HEK293T (cell line): ENCODE results near the gene ARHGEF6.

Experiments used
- CTCF ChIA-PET: fragments of 350-600 bp; formaldehyde crosslinking; extraction: SDS; loops from one replicate; lab custom pipeline; 2021; ENCODE audit warnings: antibody characterized with exemption, inconsistent platforms; lab: Yijun Ruan, JAX
- POLR2A ChIA-PET: fragments of 350-600 bp; formaldehyde crosslinking; extraction: SDS; loops from one replicate; lab custom pipeline; 2020; ENCODE audit warnings: antibody characterized with exemption, inconsistent platforms; lab: Yijun Ruan, JAX
- DNase-seq: peaks from one replicate; pipeline ENCODE4 v3.0.0; 2012; ENCODE audit warnings: mixed read lengths; ENCODE audit errors: extremely low spot score
- ARNT ChIP-seq: fragments of 450-650 bp; IDR thresholded peaks from 2 replicates; pipeline ENCODE4 v1.6.1; 2017; ENCODE audit warnings: mild to moderate bottlenecking
- BHLHE40 ChIP-seq: fragments of 450-650 bp; IDR thresholded peaks from 2 replicates; pipeline ENCODE4 v1.6.1; 2016; ENCODE audit warnings: mild to moderate bottlenecking, moderate library complexity, borderline replicate concordance
- CTBP1 ChIP-seq: fragments of 450-650 bp; IDR thresholded peaks from 2 replicates; pipeline ENCODE4 v1.6.1; 2016; ENCODE audit warnings: borderline replicate concordance
- ELF4 ChIP-seq: fragments of 450-650 bp; IDR thresholded peaks from 2 replicates; pipeline ENCODE4 v1.6.1; 2017; ENCODE audit warnings: antibody characterized with exemption
- FOXA1 ChIP-seq: fragments of 450-650 bp; IDR thresholded peaks from 2 replicates; pipeline ENCODE4 v1.6.1; 2016; ENCODE audit warnings: mild to moderate bottlenecking
- FOXK2 ChIP-seq: fragments of 450-650 bp; IDR thresholded peaks from 2 replicates; pipeline ENCODE4 v1.6.1; 2016; ENCODE audit warnings: mild to moderate bottlenecking
- FOXM1 ChIP-seq: fragments of 450-650 bp; IDR thresholded peaks from 2 replicates; pipeline ENCODE4 v1.6.1; 2017; ENCODE audit warnings: mild to moderate bottlenecking, borderline replicate concordance
- HDGF ChIP-seq: fragments of 450-650 bp; IDR thresholded peaks from 2 replicates; pipeline ENCODE4 v1.6.1; 2017; ENCODE audit warnings: antibody characterized with exemption, borderline replicate concordance
- L3MBTL2 ChIP-seq: fragments of 450-650 bp; conservative IDR thresholded peaks from 2 replicates; pipeline ENCODE4 v1.6.1; 2016; ENCODE audit warnings: mild to moderate bottlenecking
- LEF1 ChIP-seq: fragments of 450-650 bp; IDR thresholded peaks from 2 replicates; pipeline ENCODE4 v1.6.1; 2017; ENCODE audit warnings: mild to moderate bottlenecking, borderline replicate concordance
- NFRKB ChIP-seq: fragments of 450-650 bp; IDR thresholded peaks from 2 replicates; pipeline ENCODE4 v1.6.1; 2016; ENCODE audit warnings: mild to moderate bottlenecking, moderate library complexity
- SP1 ChIP-seq: fragments of 450-650 bp; IDR thresholded peaks from 2 replicates; pipeline ENCODE4 v1.6.1; 2017
- SUZ12 ChIP-seq: fragments of 450-650 bp; IDR thresholded peaks from 2 replicates; pipeline ENCODE4 v1.6.1; 2016; ENCODE audit warnings: mild to moderate bottlenecking
- TARDBP ChIP-seq: fragments of 450-650 bp; IDR thresholded peaks from 2 replicates; pipeline ENCODE4 v1.6.1; 2016
- ZNF384 ChIP-seq: fragments of 450-650 bp; IDR thresholded peaks from 2 replicates; pipeline ENCODE4 v1.6.1; 2016
- TF ChIP-seq, protein P1 (sequence below): fragments of 450-650 bp; IDR thresholded peaks from 2 replicates; pipeline ENCODE4 v1.6.1; 2016

The ARHGEF6 gene

DNA sequence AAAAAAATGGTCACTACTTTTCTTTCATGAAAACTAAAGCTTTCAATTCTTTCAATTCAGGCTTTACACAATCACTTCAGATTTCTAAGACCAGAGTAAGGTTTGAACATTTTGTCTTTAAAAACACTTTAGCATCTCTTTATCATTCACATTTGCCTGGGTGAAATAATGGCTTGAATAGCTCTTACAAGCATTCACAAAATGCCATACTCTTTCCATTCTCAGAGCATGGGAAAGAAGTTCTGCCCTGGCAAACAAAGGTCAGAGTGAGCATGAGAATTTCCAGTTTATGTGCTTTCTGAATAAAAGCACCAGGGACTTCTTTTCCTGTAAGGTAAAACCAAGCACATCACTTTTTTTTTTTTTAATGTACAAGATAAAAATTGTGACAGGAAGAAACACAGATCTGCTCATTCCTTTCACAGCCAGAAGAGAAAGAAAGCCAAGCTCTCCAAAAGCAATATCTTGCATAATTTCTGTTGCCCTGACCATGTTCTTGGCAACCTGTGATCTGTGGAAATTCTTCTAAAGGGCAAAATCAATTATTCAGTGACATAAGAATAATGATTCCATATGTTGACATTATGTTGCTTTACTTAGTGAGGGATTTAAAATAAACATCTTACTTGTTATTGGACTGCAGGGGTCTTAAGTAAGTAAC is 68.0 kb downstream of the ARHGEF6 start:
- CTCF ChIA-PET: no interaction called here
- DNase-seq: no peak
- POLR2A ChIA-PET: no interaction called here
- no peak for TF ChIP-seq CTBP1
- TF ChIP-seq BHLHE40: no peak
- TF ChIP-seq L3MBTL2: no peak
- TF ChIP-seq TARDBP: no peak
- TF ChIP-seq, protein P1, sequence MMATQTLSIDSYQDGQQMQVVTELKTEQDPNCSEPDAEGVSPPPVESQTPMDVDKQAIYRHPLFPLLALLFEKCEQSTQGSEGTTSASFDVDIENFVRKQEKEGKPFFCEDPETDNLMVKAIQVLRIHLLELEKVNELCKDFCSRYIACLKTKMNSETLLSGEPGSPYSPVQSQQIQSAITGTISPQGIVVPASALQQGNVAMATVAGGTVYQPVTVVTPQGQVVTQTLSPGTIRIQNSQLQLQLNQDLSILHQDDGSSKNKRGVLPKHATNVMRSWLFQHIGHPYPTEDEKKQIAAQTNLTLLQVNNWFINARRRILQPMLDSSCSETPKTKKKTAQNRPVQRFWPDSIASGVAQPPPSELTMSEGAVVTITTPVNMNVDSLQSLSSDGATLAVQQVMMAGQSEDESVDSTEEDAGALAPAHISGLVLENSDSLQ: no peak

DNA sequence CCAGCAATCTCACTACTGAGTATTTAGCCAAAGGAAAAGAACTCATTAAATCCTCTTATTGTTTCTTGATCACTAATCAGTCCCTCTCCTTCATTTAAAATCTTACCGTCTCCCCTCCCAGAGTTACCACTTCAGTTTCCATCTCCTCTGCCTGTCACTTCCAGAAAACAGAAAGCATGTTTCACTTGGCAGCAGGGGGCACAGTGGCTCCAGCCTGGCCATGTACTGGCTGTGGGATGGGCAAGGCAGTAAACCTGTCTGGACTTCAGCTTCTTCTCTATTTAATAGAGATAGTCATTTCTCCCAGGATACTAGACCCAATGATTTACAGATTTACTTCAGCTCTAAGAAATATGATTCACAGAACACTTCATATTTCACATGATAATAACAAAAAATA is 69.6 kb downstream of the ARHGEF6 start:
- ChIA-PET POLR2A (no interaction called here), CTCF (interaction anchor here (0.6 kb wide), 1 partner anchor 239 kb away, joined by 3 read pairs; no protein-coding TSS in a partner anchor)
- DNase-seq: no peak
- no peak for TF ChIP-seq ARNT
- no peak for TF ChIP-seq HDGF
- TF ChIP-seq CTBP1: no peak
- no peak for TF ChIP-seq FOXM1
- no peak for TF ChIP-seq NFRKB
- TF ChIP-seq, protein P1: no peak
- no peak for TF ChIP-seq L3MBTL2
- no peak for TF ChIP-seq FOXA1
- TF ChIP-seq BHLHE40: no peak
- no peak for TF ChIP-seq ZNF384
- no peak for TF ChIP-seq ELF4
- no peak for TF ChIP-seq SP1
- TF ChIP-seq FOXK2: no peak
- no peak for TF ChIP-seq LEF1

DNA sequence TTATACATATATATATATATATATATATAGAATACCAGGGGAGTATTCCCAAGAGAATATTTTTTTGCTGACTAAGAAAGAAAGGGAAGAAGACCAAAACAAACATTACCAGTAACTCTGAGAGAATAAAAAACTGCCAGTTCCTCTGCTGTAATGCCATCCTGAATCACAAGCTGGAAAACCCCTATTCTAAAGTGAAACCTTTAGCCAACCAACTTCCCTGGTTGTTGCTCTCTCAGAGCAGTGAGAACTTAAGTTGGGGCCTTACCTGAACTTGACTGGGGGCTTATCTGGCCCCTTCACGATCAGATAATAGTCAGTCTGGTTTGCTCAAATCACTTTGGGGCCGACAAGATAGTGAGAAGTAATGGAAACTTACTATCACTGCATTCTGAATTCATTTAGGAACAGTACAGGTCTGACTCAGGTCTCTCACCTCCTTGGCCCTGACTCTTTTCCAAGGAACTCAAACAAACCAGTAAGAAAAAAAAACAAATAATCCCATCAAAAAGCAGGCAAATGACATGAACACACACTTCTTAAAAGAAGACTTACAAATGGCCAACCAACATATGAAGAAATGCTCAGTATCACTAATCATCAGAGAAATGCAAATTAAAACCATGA is 70.3 kb downstream of the ARHGEF6 start:
- DNase-seq: no peak
- no peak for TF ChIP-seq ELF4
- no peak for TF ChIP-seq L3MBTL2
- no peak for TF ChIP-seq TARDBP
- no peak for TF ChIP-seq FOXK2
- TF ChIP-seq, protein P1: no peak
- TF ChIP-seq CTBP1: no peak
- TF ChIP-seq NFRKB: no peak
- no peak for TF ChIP-seq SUZ12
- TF ChIP-seq SP1: no peak
- TF ChIP-seq BHLHE40: no peak
- no peak for TF ChIP-seq ARNT
- no peak for TF ChIP-seq LEF1
- CTCF ChIA-PET: interaction anchor here (0.6 kb wide), 1 partner anchor 240 kb away, joined by 3 read pairs; no protein-coding TSS in a partner anchor
- POLR2A ChIA-PET: no interaction called here

DNA sequence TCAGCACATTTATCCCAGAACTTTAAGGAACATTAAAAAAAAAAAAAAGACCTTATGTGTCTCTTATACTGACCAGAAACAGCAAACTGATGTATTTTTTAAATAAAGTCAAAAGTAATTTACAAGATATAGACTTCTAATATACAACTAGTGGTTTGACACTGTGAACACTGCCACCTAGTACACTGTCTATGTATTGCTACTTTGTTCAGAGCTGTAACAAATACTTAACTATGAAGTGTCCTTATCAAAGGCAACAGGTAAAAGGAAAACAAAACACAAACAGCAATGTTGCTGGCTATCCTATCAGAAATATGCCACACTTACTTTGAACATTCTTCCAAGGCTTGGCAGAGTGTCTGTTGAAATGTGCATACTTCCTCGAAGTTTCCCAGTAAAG is 72.4 kb downstream of the ARHGEF6 start:
- TF ChIP-seq TARDBP: no peak
- POLR2A ChIA-PET: no interaction called here
- CTCF ChIA-PET: interaction anchor here (0.8 to 1.6 kb wide), 2 partner anchors 11 to 35 kb away, joined by 3 to 5 read pairs; no protein-coding TSS in a partner anchor
- no peak for DNase-seq

DNA sequence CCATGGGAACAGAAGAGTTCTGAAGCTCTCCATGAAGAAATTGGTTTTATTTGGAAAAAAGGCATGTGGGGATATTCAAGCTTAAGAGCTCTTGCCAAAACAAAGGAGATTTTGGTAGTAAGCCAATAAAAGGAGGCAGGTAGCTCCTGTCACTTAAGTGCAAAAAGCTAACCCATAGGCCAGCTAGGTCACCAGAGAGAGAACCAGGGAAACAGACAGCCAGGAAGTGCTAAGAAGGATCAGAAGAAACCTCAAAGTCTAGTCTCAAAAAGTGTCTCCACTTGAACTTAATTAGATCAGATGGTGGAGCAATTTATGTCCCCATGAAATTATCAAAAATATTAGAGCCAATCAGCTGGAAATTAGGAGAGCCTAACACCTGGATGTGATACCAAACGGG is 83.6 kb downstream of the ARHGEF6 start:
- no peak for TF ChIP-seq ARNT
- no peak for TF ChIP-seq L3MBTL2
- TF ChIP-seq ZNF384: no peak
- TF ChIP-seq ELF4: no peak
- TF ChIP-seq BHLHE40: no peak
- TF ChIP-seq FOXK2: no peak
- no peak for TF ChIP-seq HDGF
- TF ChIP-seq FOXA1: no peak
- TF ChIP-seq SUZ12: no peak
- TF ChIP-seq CTBP1: no peak
- no peak for TF ChIP-seq NFRKB
- TF ChIP-seq SP1: no peak
- TF ChIP-seq, protein P1: no peak
- TF ChIP-seq FOXM1: no peak
- TF ChIP-seq LEF1: no peak
- no peak for TF ChIP-seq TARDBP
- DNase-seq: no peak
- CTCF ChIA-PET: interaction anchor here (0.7 to 1.1 kb wide), 2 partner anchors 11 to 203 kb away, joined by 4 to 5 read pairs; no protein-coding TSS in a partner anchor
- POLR2A ChIA-PET: no interaction called here
